ENCODE results near the gene CDC42EP3.

CDC42EP3 gene

GRCh38 chr2:37663390-37663789 is 8.1 kb downstream of the CDC42EP3 start:
- Histone ChIP-seq H3K4me1 (peaks cover 0 to 100% (median 59%) of the 10 kb centered on the region in 4 donors), H3K36me3 (peaks cover 0 to 17% (median 7%) of the 10 kb centered on the region in 3 donors), H3K9me3 (no peaks in the 10 kb centered on the region), H3K27me3 (no peaks in the 10 kb centered on the region), H3K4me3 (no peak overlapping the region), H3K27ac (peak overlapping the region in 1 of 2 donors; percentile 3)
- no peak for TF ChIP-seq CTCF (IDR thresholded peaks at IDR 0.05)
- intact Hi-C loops (cut with DNase I; ENCODE audit: low total_unique reads): no loop called here
- no peak for DNase-seq

- intact Hi-C loops (cut with DNase I; ENCODE audit: low total_unique reads): no loop called here
- TF ChIP-seq CTCF (IDR thresholded peaks at IDR 0.05): no peak
- Histone ChIP-seq H3K4me1 (peaks cover 0 to 100% (median 46%) of the 10 kb centered on the region in 4 donors), H3K27me3 (no peaks in the 10 kb centered on the region), H3K4me3 (no peak overlapping the region), H3K27ac (peak overlapping the region; percentile 30 to 36), H3K36me3 (peaks cover 0 to 10% (median 7%) of the 10 kb centered on the region in 3 donors), H3K9me3 (no peaks in the 10 kb centered on the region)
- no peak for DNase-seq
These were observed 11.7 kb downstream of the CDC42EP3 start for GRCh38 chr2:37659723-37660122.

GRCh38 chr2:37658682-37659081 is 12.8 kb downstream of the CDC42EP3 start:
- no peak for TF ChIP-seq CTCF (IDR thresholded peaks at IDR 0.05)
- Histone ChIP-seq H3K36me3 (peaks cover 0 to 7% (median 6%) of the 10 kb centered on the region in 3 donors), H3K4me3 (no peak overlapping the region), H3K4me1 (peaks cover 0 to 100% (median 53%) of the 10 kb centered on the region in 4 donors), H3K9me3 (no peaks in the 10 kb centered on the region), H3K27ac (peak overlapping the region; percentile 30 to 36), H3K27me3 (no peaks in the 10 kb centered on the region)
- intact Hi-C loops (cut with DNase I; ENCODE audit: low total_unique reads): no loop called here
- no peak for DNase-seq

- Histone ChIP-seq H3K4me1 (peaks cover 0 to 100% (median 54%) of the 10 kb centered on the region in 4 donors), H3K36me3 (no peaks in the 10 kb centered on the region), H3K4me3 (no peak overlapping the region), H3K9me3 (no peaks in the 10 kb centered on the region), H3K27me3 (no peaks in the 10 kb centered on the region), H3K27ac (peak overlapping the region; percentile 52 to 66)
- intact Hi-C loops (cut with DNase I; ENCODE audit: low total_unique reads): no loop called here
- no peak for DNase-seq
- no peak for TF ChIP-seq CTCF (IDR thresholded peaks at IDR 0.05)
These were observed 14.0 kb downstream of the CDC42EP3 start for GRCh38 chr2:37657471-37657870.

GRCh38 chr2:37656512-37657423 is 14.7 kb downstream of the CDC42EP3 start:
- Histone ChIP-seq H3K4me3 (no peak overlapping the region), H3K27me3 (no peaks in the 10 kb centered on the region), H3K27ac (peak overlapping the region; percentile 52 to 66), H3K4me1 (peaks cover 0 to 100% (median 57%) of the 10 kb centered on the region in 4 donors), H3K36me3 (no peaks in the 10 kb centered on the region), H3K9me3 (no peaks in the 10 kb centered on the region)
- no peak for DNase-seq
- no peak for TF ChIP-seq CTCF (IDR thresholded peaks at IDR 0.05)
- intact Hi-C loops (cut with DNase I; ENCODE audit: low total_unique reads): no loop called here

Data from tibial artery (tissue), 4 donors.